ENCODE results near the gene CPXM1.

The CPXM1 gene

DNA sequence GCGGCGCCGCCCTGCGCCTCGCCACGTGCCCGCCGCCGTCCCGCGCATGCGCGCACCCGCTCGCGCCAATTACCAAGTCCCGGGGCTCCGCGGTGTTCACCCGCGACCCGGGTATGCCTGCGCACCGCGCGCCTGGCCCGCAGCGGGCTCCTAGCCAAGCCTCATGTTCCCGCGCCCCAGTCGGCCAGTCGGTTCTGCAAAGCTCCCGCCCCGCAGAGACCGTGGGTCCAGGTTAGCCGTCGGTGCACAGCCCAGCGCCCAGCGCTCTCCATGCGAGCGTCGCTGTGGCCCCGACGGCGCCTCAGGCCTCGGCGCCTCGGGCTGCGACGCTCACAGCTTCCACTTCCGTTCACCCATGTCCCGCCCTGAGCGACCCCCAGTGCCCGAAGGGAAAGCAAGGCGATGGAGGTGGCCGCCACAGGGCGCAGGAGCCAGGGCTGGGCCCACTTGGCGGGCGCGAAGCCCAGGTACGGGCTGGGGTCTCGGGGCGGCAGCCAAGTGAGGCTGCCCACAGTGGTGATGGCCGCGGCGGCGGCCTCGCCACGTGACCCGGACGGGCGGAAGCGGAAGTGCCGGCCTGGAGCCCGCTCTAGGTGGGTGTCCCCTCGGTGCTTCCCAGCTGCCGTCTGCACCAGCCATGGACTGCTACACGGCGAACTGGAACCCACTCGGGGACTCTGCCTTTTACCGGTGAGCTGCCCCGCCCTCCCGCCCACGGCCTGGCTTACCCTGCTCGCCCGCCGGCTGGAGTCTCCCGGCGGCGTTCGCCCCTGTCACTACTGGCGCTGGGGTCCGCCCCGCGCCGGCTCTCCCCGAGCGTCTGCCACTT, 39.9 kb upstream of the CPXM1 start, which contains the start of the genes PCED1A and VPS16:
TSS of gene PCED1A (minus strand) at position 518 of the 829 bp plus-strand sequence. CDS start 743 bp downstream, outside the sequence.
TSS of gene VPS16 (plus strand) at position 608 of the 829 bp plus-strand sequence. CDS start at position 638, 30 bp downstream.
- peaks cover 5% of the 10 kb centered on the region for H3K4me1 ChIP-seq (ENCODE audit: insufficient read depth, insufficient read length)
- TF ChIP-seq ZNF274 (IDR thresholded peaks at IDR 0.05; ENCODE audit: low read depth, low read length) (no peak), YY1 (IDR thresholded peaks at IDR 0.05; ENCODE audit: insufficient read depth, insufficient read length) (peak; percentile 88)
- H3K4me3 ChIP-seq (ENCODE audit: insufficient read length, low read depth), result peak within 1 kb of the TSS; percentile 67
- DNase-seq (ENCODE audit: low read depth, low spot score), result peak; percentile 76
- H3K9me3 ChIP-seq (ENCODE audit: insufficient read depth, low read length), result no peaks in the 10 kb centered on the region
- peak within 1 kb of the TSS; percentile 82 for H3K9ac ChIP-seq (ENCODE audit: insufficient read length, low read depth)
- H3K36me3 ChIP-seq (ENCODE audit: insufficient read depth, insufficient read length, low read length), result peaks cover 39% of the 10 kb centered on the region
- H3K27me3 ChIP-seq (ENCODE audit: insufficient read depth, insufficient read length), result no peaks in the 10 kb centered on the region

- no peaks in the 10 kb centered on the region for H3K9me3 ChIP-seq (ENCODE audit: insufficient read depth, low read length)
- no peak overlapping the region for H3K9ac ChIP-seq (ENCODE audit: insufficient read length, low read depth)
- no peak for DNase-seq (ENCODE audit: low read depth, low spot score)
- peaks cover 40% of the 10 kb centered on the region for H3K36me3 ChIP-seq (ENCODE audit: insufficient read depth, insufficient read length, low read length)
- TF ChIP-seq ZNF274 (IDR thresholded peaks at IDR 0.05; ENCODE audit: low read depth, low read length) (no peak), YY1 (IDR thresholded peaks at IDR 0.05; ENCODE audit: insufficient read depth, insufficient read length) (no peak), SUZ12 (IDR thresholded peaks at IDR 0.05; ENCODE audit: extremely low read depth, insufficient read depth, insufficient read length) (no peak)
- peaks cover 5% of the 10 kb centered on the region for H3K4me1 ChIP-seq (ENCODE audit: insufficient read depth, insufficient read length)
- H3K4me3 ChIP-seq (ENCODE audit: insufficient read length, low read depth), result peak overlapping the region; percentile 67
- H3K27me3 ChIP-seq (ENCODE audit: insufficient read depth, insufficient read length), result no peaks in the 10 kb centered on the region
Observed at GRCh38 chr20:2839732-2840137, 39.3 kb upstream of the CPXM1 start.

- no peaks in the 10 kb centered on the region for H3K27me3 ChIP-seq (ENCODE audit: insufficient read depth, insufficient read length)
- peaks cover 43% of the 10 kb centered on the region for H3K36me3 ChIP-seq (ENCODE audit: insufficient read depth, insufficient read length, low read length)
- TF ChIP-seq SUZ12 (IDR thresholded peaks at IDR 0.05; ENCODE audit: extremely low read depth, insufficient read depth, insufficient read length) (no peak), ZNF274 (IDR thresholded peaks at IDR 0.05; ENCODE audit: low read depth, low read length) (no peak), YY1 (IDR thresholded peaks at IDR 0.05; ENCODE audit: insufficient read depth, insufficient read length) (no peak)
- no peak overlapping the region for H3K9ac ChIP-seq (ENCODE audit: insufficient read length, low read depth)
- H3K4me3 ChIP-seq (ENCODE audit: insufficient read length, low read depth), result no peak overlapping the region
- H3K9me3 ChIP-seq (ENCODE audit: insufficient read depth, low read length), result no peaks in the 10 kb centered on the region
- no peak for DNase-seq (ENCODE audit: low read depth, low spot score)
- H3K4me1 ChIP-seq (ENCODE audit: insufficient read depth, insufficient read length), result peaks cover 5% of the 10 kb centered on the region
Observed at GRCh38 chr20:2838847-2839671, 38.6 kb upstream of the CPXM1 start.

DNA sequence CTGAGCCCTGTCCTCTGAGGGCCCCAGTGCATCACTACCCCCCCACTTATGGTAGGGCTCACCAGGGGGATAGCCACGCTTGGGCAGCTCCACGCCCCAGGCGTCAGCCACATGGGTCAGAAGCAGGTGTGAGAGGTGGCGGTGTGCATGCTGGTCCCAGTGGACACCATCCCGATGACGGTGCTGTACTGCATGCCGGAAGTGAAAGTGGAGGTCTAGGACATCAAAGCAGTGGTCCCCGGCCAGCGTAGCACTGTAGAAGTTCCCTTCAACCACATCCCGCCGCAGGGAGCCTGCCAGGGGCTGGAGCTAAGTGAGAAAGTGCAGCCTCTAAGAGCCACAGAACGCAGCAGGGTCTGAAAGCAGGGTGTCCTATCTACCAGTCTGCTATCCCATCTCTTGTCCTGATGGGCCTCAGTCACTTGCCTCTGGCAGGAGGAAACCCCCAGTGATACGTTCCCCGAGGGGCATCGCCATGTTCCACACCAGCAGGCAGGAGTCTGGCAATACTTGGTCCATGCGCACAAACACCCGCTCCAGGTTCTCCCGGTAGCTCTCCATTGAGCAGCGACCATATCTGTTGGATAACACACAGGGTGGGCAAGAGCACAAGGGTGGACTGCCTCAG, 37.9 kb upstream of the CPXM1 start:
- no peak for DNase-seq (ENCODE audit: low read depth, low spot score)

DNA sequence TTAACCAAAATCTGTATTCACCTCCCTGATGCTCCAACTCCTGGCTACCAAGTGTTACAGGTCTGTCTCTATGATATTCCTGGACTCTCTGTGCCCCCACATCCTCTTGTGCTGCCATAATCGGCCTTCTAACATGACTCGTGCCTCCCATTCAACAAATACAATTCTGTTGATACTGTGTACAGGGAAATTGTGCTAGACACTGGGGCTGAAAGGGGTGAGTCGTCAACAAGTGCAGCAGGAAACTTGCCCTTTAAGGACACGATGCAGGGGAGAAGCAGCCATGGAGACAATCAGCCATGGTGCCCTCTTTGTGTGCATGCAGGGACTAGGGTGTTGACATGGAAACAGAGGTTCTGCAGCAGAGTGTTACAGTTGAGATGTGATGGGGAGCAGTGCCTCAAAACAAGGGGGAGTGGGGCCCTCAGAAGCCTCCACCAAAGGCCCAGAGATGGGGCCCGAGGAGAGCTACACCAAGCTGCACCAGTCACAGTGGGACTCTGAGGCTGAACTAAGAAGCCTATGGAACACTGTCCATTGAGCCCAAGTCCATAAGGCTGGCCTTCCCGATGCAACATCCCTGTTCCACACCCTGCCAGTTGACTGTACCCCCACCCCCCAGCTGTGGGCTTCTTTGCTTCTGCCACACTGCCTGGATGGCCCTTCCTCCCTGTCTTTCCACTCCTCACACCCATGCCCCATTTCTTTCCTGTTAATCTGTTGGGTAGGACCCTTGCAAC, 37.0 kb upstream of the CPXM1 start:
- no peak for DNase-seq (ENCODE audit: low read depth, low spot score)
- Histone ChIP-seq H3K4me1 (ENCODE audit: insufficient read depth, insufficient read length) (peaks cover 5% of the 10 kb centered on the region), H3K9me3 (ENCODE audit: insufficient read depth, low read length) (no peaks in the 10 kb centered on the region), H3K36me3 (ENCODE audit: insufficient read depth, insufficient read length, low read length) (peaks cover 44% of the 10 kb centered on the region), H3K27me3 (ENCODE audit: insufficient read depth, insufficient read length) (no peaks in the 10 kb centered on the region), H3K4me3 (ENCODE audit: insufficient read length, low read depth) (no peak overlapping the region), H3K9ac (ENCODE audit: insufficient read length, low read depth) (no peak overlapping the region)
- TF ChIP-seq SUZ12 (IDR thresholded peaks at IDR 0.05; ENCODE audit: extremely low read depth, insufficient read depth, insufficient read length) (no peak), YY1 (IDR thresholded peaks at IDR 0.05; ENCODE audit: insufficient read depth, insufficient read length) (no peak), ZNF274 (IDR thresholded peaks at IDR 0.05; ENCODE audit: low read depth, low read length) (no peak)

More for the DNA sequence above, 37.9 kb upstream of the CPXM1 start:
- Histone ChIP-seq H3K9me3 (ENCODE audit: insufficient read depth, low read length) (no peaks in the 10 kb centered on the region), H3K9ac (ENCODE audit: insufficient read length, low read depth) (no peak overlapping the region), H3K4me1 (ENCODE audit: insufficient read depth, insufficient read length) (peaks cover 5% of the 10 kb centered on the region), H3K4me3 (ENCODE audit: insufficient read length, low read depth) (no peak overlapping the region), H3K27me3 (ENCODE audit: insufficient read depth, insufficient read length) (no peaks in the 10 kb centered on the region), H3K36me3 (ENCODE audit: insufficient read depth, insufficient read length, low read length) (peaks cover 44% of the 10 kb centered on the region)
- no peak for TF ChIP-seq YY1 (IDR thresholded peaks at IDR 0.05; ENCODE audit: insufficient read depth, insufficient read length)
- TF ChIP-seq ZNF274 (IDR thresholded peaks at IDR 0.05; ENCODE audit: low read depth, low read length), result no peak
- TF ChIP-seq SUZ12 (IDR thresholded peaks at IDR 0.05; ENCODE audit: extremely low read depth, insufficient read depth, insufficient read length), result no peak

- Histone ChIP-seq H3K4me1 (ENCODE audit: insufficient read depth, insufficient read length) (peaks cover 5% of the 10 kb centered on the region), H3K9me3 (ENCODE audit: insufficient read depth, low read length) (no peaks in the 10 kb centered on the region), H3K4me3 (ENCODE audit: insufficient read length, low read depth) (no peak overlapping the region), H3K27me3 (ENCODE audit: insufficient read depth, insufficient read length) (no peaks in the 10 kb centered on the region), H3K9ac (ENCODE audit: insufficient read length, low read depth) (no peak overlapping the region), H3K36me3 (ENCODE audit: insufficient read depth, insufficient read length, low read length) (peaks cover 44% of the 10 kb centered on the region)
- DNase-seq (ENCODE audit: low read depth, low spot score), result no peak
- no peak for TF ChIP-seq ZNF274 (IDR thresholded peaks at IDR 0.05; ENCODE audit: low read depth, low read length)
- TF ChIP-seq YY1 (IDR thresholded peaks at IDR 0.05; ENCODE audit: insufficient read depth, insufficient read length), result no peak
- TF ChIP-seq SUZ12 (IDR thresholded peaks at IDR 0.05; ENCODE audit: extremely low read depth, insufficient read depth, insufficient read length), result no peak
Observed at GRCh38 chr20:2836035-2836434, 35.6 kb upstream of the CPXM1 start.
